HL-60/S4 (cell line): ENCODE results near the gene GPR89A.
"Not testable (repeated sequence)": the region's sequence is repeated elsewhere in the genome, so short reads cannot be mapped to it uniquely, and the experiment has no call there.

Experiments
- in situ Hi-C: fragments of 300-500 bp; cut with MboI; formaldehyde crosslinking; loops from 2 replicates; pipeline ENCODE4 v1.14.3; 2022; ENCODE audit warnings: low sequenced_read_pairs

Gene GPR89A

GRCh38 chr1:145716641-145717345, 109.0 kb downstream of the GPR89A start:
- in situ Hi-C loops = no loop called here

DNA sequence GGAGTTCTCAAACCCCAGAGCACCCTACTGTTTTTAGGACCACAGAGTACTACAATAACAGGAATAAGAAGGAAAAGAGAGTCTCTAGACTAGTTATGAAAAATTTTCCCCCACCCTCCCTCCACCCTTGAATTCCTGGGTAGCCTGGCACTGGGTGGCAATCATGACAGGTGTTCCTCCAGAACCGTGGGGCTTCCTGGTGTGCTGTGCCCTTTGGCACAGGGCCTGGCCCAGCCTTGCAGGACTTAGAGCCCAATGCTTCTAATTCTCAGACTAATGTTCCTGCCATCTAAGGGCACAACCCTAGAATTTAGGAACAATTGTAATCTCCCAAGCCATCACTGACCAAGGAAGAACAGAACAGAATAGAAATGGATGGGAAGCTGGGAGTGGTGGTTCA, 110.0 kb downstream of the GPR89A start:
- in situ Hi-C loops = no loop called here

DNA sequence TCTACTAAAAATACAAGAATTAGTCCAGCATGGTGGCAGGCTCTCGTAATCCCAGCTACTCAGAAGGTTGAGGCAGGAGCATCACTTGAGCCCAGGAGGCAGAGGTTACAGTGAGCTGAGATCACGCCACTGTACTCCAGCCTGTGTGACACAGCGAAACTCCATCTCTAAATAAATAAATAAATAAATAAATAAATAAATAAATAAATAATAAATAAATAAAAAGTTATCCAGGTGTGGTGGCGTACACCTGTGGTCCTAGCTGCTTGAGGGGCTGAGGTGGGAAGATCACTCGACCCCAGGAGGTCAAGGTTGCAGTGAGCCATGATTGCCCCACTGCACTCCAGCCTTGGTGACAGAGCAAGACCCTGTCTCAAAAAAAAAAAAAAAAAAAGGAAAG, 110.7 kb downstream of the GPR89A start:
- in situ Hi-C loops = not testable (repeated sequence)

GRCh38 chr1:145719230-145720079, 111.7 kb downstream of the GPR89A start, which contains the start of gene CD160:
TSS of gene CD160 (plus strand) at chr1:145719499. CDS start at chr1:145728328, 8,829 bp downstream.
- in situ Hi-C loops = no loop called here
